DND-41 (cell line): ENCODE measurements around the gene COL4A5.

ENCODE experiments used
- CTCF ChIP-seq: IDR thresholded peaks from 2 replicates; pipeline ENCODE4 v1.5.1; 2012; ENCODE audit warnings: borderline replicate concordance, low read length, moderate library complexity, mild to moderate bottlenecking; ENCODE audit not compliant: poor library complexity, severe bottlenecking; ENCODE audit errors: extremely low read depth
- EZH2 ChIP-seq: IDR thresholded peaks from 3 replicates; pipeline ENCODE4 v1.6.1; 2012; ENCODE audit warnings: borderline replicate concordance, low read depth, mild to moderate bottlenecking, moderate library complexity, low read length, inconsistent platforms; ENCODE audit not compliant: severe bottlenecking

- no peak for TF ChIP-seq CTCF
- TF ChIP-seq EZH2, result no peak
Measured at GRCh38 chrX:108437349-108438109, 2.1 kb upstream of the COL4A5 start.
